Heart right ventricle (tissue), 16 donors: ENCODE data around the gene PEX5. TPM values are rescaled to one million over a fixed set of nuclear protein-coding genes. Genes with fewer than 3 reads are reported as not detected.
A peak's percentile ranks its signal among the peaks of the same experiment; 100 is the strongest.
"Not testable (repeated sequence)": the region's sequence is repeated elsewhere in the genome, so short reads cannot be mapped to it uniquely, and the experiment has no call there.

Experiments
- ATAC-seq, 8 donors: fragments of 200-7000 bp; cut with Tn5 transposase; one replicate each; pipeline ENCODE4 v1.9.1; 2020; ENCODE audit warnings: mild to moderate bottlenecking in 8 of 8, moderate library complexity in 8 of 8, moderate number of reproducible peaks in 1 of 8
- DNase-seq, 2 donors: peaks; one replicate each; pipeline ENCODE4 v3.0.0-alpha.2; 2020
- H3K27ac ChIP-seq, 10 donors: fragments of 200-600 bp; sonication (generic) in 2 of 10; one replicate each; pipeline versions ENCODE4 v1.5.0 to v1.8.0; 2020 to 2022; ENCODE audit warnings: mild to moderate bottlenecking in 3 of 10
- H3K27me3 ChIP-seq, 7 donors: fragments of 200-600 bp; one replicate each; pipeline ENCODE4 v1.8.0; 2021 to 2022; ENCODE audit warnings: mild to moderate bottlenecking in 2 of 7
- H3K36me3 ChIP-seq, 9 donors: fragments of 200-600 bp; sonication (generic) in 1 of 9; one replicate each; pipeline versions ENCODE4 v1.5.0 to v1.8.0; 2020 to 2022; ENCODE audit warnings: mild to moderate bottlenecking in 2 of 9
- H3K4me1 ChIP-seq, 9 donors: fragments of 200-600 bp; sonication (generic) in 1 of 9; one replicate each; pipeline versions ENCODE4 v1.5.0 to v1.8.0; 2020 to 2022; ENCODE audit warnings: mild to moderate bottlenecking in 4 of 9
- H3K4me3 ChIP-seq, 10 donors: fragments of 200-600 bp; sonication (generic) in 2 of 10; one replicate each; pipeline versions ENCODE4 v1.5.0 to v1.8.0; 2020 to 2022; ENCODE audit warnings: mild to moderate bottlenecking in 7 of 10, moderate library complexity in 2 of 10
- H3K9me3 ChIP-seq, 11 donors: fragments of 200-600 bp in 10 of 11; sonication (generic) in 2 of 11; one replicate each; pipeline versions ENCODE4 v1.5.0 to v1.8.0; 2013 to 2022; ENCODE audit warnings: mild to moderate bottlenecking in 2 of 11, control low read depth in 1 of 11, moderate library complexity in 1 of 11
- WGBS, 2 donors: extraction: QIAGEN DNeasy Blood & Tissue Kit; methylation state at CpG; one replicate each; pipeline ENCODE4 v1.1.7; 2013; ENCODE audit warnings: inconsistent platforms in 1 of 2; 5-methylcytosine and 5-hydroxymethylcytosine counted together
- intact Hi-C, 10 donors: fragments of 100-400 bp; cut with DNase I; formaldehyde crosslinking; loops; one replicate each; pipeline versions ENCODE4 v1.11.1 to v1.14.2; 2022
- polyA plus RNA-seq, 2 donors: library from polyadenylated mRNA; stranded (reverse); fragments of 200-250 nt; gene quantifications; one replicate each; pipeline ENCODE4 v1.2.3, GENCODE V29; 2013
- total RNA-seq, 10 donors: library from RNA; stranded (reverse); fragmentation: NEBNext Ultra II Directional in 3 of 10; extraction: Animal tissue kit (Norgen Biotek cat#: 25700) in 3 of 10; gene quantifications; one replicate each; pipeline versions ENCODE4 v1.2.1 to v1.2.4, GENCODE V29; 2021 to 2023
- TF ChIP-seq, protein P1 (sequence below), 9 donors: fragments of 200-600 bp; sonication (generic) in 2 of 9; IDR thresholded peaks; one replicate each; pipeline versions ENCODE4 v1.5.0 to v1.8.0; 2021 to 2022; ENCODE audit warnings: antibody characterized with exemption in 9 of 9, mild to moderate bottlenecking in 5 of 9, moderate library complexity in 1 of 9
- donor health status: Arrhythmogenic right ventricular cardiomyopathy.
- donor health status: ischemic (EF 13 %, LVEDD 7.1; RV severe dilation, severe dysfunction).
- donor health status: healthy with polysubstance abuse.
- donor health status: DM: no; HTN: yes; CAD: no.
- donor health status: DM: no; HTN: no; CAD: no.
- donor health status: ischemic (EF 25% LVEDD 6.9; RV normal size, moderate dysfunction).
- donor health status: ischemic (EF 25% LVEDD 5.7; RV mildly dilated, moderate dysfunction).
- donor health status: healthy.
- donor health status: DM: yes; HTN: yes; CAD: no.
- donor health status: Ischemic cardiomyopathy.
- donor health status: ischemic (EF 35%, LVEDD 5.7; RV mildly dilated, moderate dysfunction).
- donor health status: nonischemic (EF 11% LVEDD 7.7; RV severe dilation, severe dysfunction).
- donor health status: DM: yes; HTN: yes; CAD: no.
- donor health status: PGD.
- donor health status: ischemic (EF 29% LVEDD 5.4; RV normal size, mild dysfunction).
- donor health status: nonischemic (EF 23%, LVEDD 6.1; RV moderate dilation, normal function).

Gene PEX5
- total and polyA plus RNA-seq, 12 donors: 9.7 to 35.2 (median 28.7) TPM

DNA sequence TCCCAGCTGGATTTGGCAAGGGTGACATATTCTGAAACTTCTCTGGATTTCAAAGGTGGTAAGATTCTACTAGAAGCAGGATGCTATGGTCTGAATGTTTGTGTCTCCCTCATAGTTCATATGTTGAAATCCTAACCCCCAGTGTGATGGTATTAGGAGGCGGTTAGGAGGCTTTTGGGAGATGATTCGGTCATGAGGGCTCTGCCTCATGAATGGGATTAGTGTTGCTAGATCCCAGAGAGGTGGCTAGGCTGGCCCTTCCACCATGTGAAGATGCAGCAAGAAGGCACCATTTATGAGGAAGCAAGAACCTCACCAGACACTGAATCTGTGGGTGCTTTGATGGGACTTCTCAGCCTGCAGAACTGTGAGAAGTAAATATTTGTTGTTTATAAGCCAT lies 11.0 kb upstream of the PEX5 start:
- ATAC-seq (no peak), DNase-seq (no peak)
- Histone ChIP-seq H3K27me3 (peaks cover 0 to 39% (median 16%) of the 10 kb centered on the region in 7 donors), H3K27ac (no peak overlapping the region), H3K9me3 (peaks cover 0 to 3% (median 0%) of the 10 kb centered on the region in 11 donors), H3K4me3 (no peak overlapping the region), H3K36me3 (no peaks in the 10 kb centered on the region), H3K4me1 (no peaks in the 10 kb centered on the region)
- intact Hi-C loops: no loop called here
- TF ChIP-seq, protein P1, sequence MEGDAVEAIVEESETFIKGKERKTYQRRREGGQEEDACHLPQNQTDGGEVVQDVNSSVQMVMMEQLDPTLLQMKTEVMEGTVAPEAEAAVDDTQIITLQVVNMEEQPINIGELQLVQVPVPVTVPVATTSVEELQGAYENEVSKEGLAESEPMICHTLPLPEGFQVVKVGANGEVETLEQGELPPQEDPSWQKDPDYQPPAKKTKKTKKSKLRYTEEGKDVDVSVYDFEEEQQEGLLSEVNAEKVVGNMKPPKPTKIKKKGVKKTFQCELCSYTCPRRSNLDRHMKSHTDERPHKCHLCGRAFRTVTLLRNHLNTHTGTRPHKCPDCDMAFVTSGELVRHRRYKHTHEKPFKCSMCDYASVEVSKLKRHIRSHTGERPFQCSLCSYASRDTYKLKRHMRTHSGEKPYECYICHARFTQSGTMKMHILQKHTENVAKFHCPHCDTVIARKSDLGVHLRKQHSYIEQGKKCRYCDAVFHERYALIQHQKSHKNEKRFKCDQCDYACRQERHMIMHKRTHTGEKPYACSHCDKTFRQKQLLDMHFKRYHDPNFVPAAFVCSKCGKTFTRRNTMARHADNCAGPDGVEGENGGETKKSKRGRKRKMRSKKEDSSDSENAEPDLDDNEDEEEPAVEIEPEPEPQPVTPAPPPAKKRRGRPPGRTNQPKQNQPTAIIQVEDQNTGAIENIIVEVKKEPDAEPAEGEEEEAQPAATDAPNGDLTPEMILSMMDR (IDR thresholded peaks at IDR 0.05): no peak
- WGBS, 2 donors: 88 to 93% methylated on average over 2 of the region's 2 CpGs

DNA sequence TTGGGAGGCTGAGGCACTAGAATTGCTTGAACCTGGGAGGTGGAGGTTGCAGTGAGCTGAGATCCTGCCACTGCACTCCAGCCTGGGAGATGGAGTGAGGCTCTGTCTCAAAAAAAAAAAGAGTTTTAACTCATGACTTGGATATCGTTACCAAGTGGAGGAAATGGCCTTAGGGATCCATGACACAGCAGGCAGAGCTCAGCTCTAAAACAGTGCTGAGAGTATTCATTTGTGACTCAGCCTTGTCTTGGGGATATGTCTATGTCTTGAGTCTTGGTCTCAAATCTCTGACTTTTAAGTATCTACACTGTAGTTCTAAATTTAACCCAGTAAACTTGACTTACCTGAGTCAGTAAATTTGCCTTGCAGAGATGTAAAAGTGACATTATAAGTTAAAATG lies 8.8 kb upstream of the PEX5 start:
- intact Hi-C loops: no loop called here
- peaks cover 0 to 3% (median 0%) of the 10 kb centered on the region in 11 donors for H3K9me3 ChIP-seq
- TF ChIP-seq, protein P1 (IDR thresholded peaks at IDR 0.05): no peak
- 62 to 71% methylated on average over 1 of the region's 1 CpG for WGBS, 2 donors
- no peaks in the 10 kb centered on the region for H3K4me1 ChIP-seq
- DNase-seq (no peak), ATAC-seq (no peak)
- H3K36me3 ChIP-seq: no peaks in the 10 kb centered on the region
- peaks cover 0 to 39% (median 6%) of the 10 kb centered on the region in 7 donors for H3K27me3 ChIP-seq
- H3K4me3 ChIP-seq: no peak overlapping the region
- H3K27ac ChIP-seq: no peak overlapping the region

DNA sequence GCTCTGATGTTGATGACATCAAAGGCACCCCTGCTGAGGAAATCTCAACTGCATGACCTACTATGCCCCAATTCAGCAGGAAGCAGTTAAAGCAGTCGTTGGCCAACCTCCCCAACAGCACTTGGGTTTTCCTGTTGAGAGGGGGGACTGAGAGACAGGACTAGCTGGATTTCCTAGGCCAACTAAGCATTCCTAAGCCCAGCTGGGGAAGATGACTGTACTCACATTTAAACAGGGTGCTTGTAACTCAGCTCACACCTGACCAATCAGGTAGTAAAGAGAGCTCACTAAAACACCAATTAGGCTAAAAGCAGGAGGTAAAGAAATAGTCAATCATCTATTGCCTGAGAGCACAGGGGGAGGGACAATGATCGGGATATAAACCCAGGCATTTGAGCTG lies 3.4 kb upstream of the PEX5 start:
- DNase-seq, H3K4me3 ChIP-seq, H3K27me3 ChIP-seq, H3K27ac ChIP-seq, ATAC-seq, H3K36me3 ChIP-seq, H3K9me3 ChIP-seq: not testable (repeated sequence)
- WGBS, 2 donors: 48 to 59% methylated on average over 2 of the region's 2 CpGs
- H3K4me1 ChIP-seq: peaks cover 6 to 27% (median 18%) of the 10 kb centered on the region in 9 donors
- intact Hi-C loops: loop anchor here in 1 of 10 donors (5.0 kb wide), 1 partner anchor 44 kb away; no protein-coding TSS in a partner anchor

DNA sequence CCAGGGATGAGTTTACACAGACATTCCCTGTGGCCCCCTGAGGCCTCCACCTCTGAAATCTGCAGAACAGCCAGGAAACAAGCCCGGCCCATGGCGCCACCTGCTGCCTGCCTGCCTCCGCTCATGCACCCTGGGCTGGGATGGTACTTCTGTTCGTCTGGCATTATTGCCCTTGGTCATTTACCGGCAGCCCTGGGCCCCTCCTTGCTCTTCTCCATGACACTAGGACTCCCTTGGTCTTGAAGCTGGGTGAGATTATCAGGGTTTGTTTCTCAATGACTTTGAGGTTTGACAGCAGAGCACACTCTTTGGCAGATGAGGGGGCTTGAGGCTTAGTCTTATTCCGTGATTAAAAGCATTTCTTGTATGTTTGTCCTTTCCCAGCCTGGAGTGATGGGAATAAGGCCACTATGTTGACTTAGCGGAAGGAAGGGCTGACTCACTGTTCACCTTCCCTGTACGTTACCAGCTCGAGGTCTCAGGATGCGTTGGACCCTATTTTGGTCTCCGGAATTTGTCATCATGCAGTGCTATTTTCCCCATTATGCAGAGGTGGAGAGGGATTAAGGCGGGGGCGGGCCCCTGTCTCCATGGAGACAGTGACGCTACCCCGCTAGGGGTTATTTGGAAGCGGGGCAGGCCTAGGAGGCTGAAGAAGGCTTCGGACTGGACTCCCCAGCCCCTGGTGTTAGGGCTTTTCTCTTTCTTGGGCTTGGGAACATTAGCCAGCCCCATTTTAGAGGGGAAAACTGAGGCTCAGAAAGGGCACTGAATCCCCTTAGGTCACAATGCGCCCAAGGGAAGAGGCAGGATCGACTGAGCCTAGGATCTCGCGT lies 706 bp upstream of the PEX5 start:
- ATAC-seq (peak; percentile 40 to 83 (median 74)), DNase-seq (peak; percentile 54 to 58)
- intact Hi-C loops: loop anchor here in 1 of 10 donors (5.0 kb wide), 1 partner anchor 46 kb away; no protein-coding TSS in a partner anchor
- 3 to 5% methylated on average over 21 of the region's 21 CpGs for WGBS, 2 donors
- H3K9me3 ChIP-seq: no peaks in the 10 kb centered on the region
- H3K36me3 ChIP-seq: peaks cover 0 to 26% (median 0%) of the 10 kb centered on the region in 9 donors
- peaks cover 6 to 27% (median 18%) of the 10 kb centered on the region in 9 donors for H3K4me1 ChIP-seq
- H3K27me3 ChIP-seq: no peaks in the 10 kb centered on the region
- TF ChIP-seq, protein P1 (IDR thresholded peaks at IDR 0.05): peak; percentile 17 to 75 (median 54)
- peak overlapping the region; percentile 30 to 87 (median 76) for H3K4me3 ChIP-seq
- H3K27ac ChIP-seq: peak overlapping the region; percentile 71 to 96 (median 90)
